Activated B cell treated with CpG ODN at 0.5 μM for 24 hours (primary cell): Measurements from ENCODE around the gene SLC17A1. TPM values are rescaled to one million over a fixed set of nuclear protein-coding genes. Genes with fewer than 3 reads are reported as not detected.

ENCODE experiments used
- ATAC-seq: fragments of 200-7000 bp; cut with Tn5 transposase; one replicate; pipeline ENCODE4 v1.10.0; 2021; ENCODE audit warnings: low read depth, mild to moderate bottlenecking, moderate library complexity
- CTCF ChIA-PET: fragments of 350-600 bp; sonication (Branson Sonifier 250); formaldehyde crosslinking; loops from one replicate; lab custom pipeline; 2021; ENCODE audit warnings: antibody characterized with exemption; lab: Charles Lee
- POLR2A ChIA-PET: fragments of 350-600 bp; sonication (Branson Sonifier 250); formaldehyde crosslinking; loops from one replicate; lab custom pipeline; 2021; ENCODE audit warnings: antibody characterized with exemption; lab: Charles Lee
- DNase-seq: peaks from one replicate; pipeline ENCODE4 v3.0.0; 2022
- H3K27ac Mint-ChIP-seq: one replicate; pipeline ENCODE4 v1.8.0; 2020; ENCODE audit warnings: mixed read lengths
- H3K27me3 Mint-ChIP-seq: one replicate; pipeline ENCODE4 v1.8.0; 2021; ENCODE audit warnings: mixed read lengths
- H3K36me3 Mint-ChIP-seq: one replicate; pipeline ENCODE4 v1.8.0; 2021; ENCODE audit warnings: low read depth, mixed read lengths
- H3K4me1 Mint-ChIP-seq: one replicate; pipeline ENCODE4 v1.8.0; 2021; ENCODE audit warnings: mixed read lengths
- H3K4me3 Mint-ChIP-seq: one replicate; pipeline ENCODE4 v1.8.0; 2020; ENCODE audit warnings: mild to moderate bottlenecking, mixed read lengths
- H3K9me3 Mint-ChIP-seq: one replicate; pipeline ENCODE4 v1.8.0; 2020; ENCODE audit warnings: mixed read lengths
- CTCF ChIP-seq: fragments of 200-600 bp; IDR thresholded peaks from one replicate; pipeline ENCODE4 v1.8.0; 2022; ENCODE audit warnings: antibody characterized with exemption, mild to moderate bottlenecking
- intact Hi-C: fragments of 100-400 bp; cut with micrococcal nuclease; formaldehyde crosslinking; loops from one replicate; pipeline ENCODE4 v1.15.1; 2024
- total RNA-seq: library from RNA; stranded (reverse); gene quantifications from 2 replicates; pipeline ENCODE4 v1.2.3, GENCODE V29; 2022

The SLC17A1 gene
- total RNA-seq, 1 donor from 2014 or later, result not detected

GRCh38 chr6:25844518-25844917 lies 12.7 kb upstream of the SLC17A1 start:
- ChIA-PET POLR2A (no interaction called here), CTCF (no interaction called here)
- ATAC-seq (no peak), DNase-seq (no peak)
- no peak for TF ChIP-seq CTCF
- H3K27me3 Mint-ChIP-seq, result peaks cover 13% of the 10 kb centered on the region
- intact Hi-C loops, result no loop called here
- no peaks in the 10 kb centered on the region for H3K36me3 Mint-ChIP-seq
- H3K4me1 Mint-ChIP-seq, result no peaks in the 10 kb centered on the region
- H3K4me3 Mint-ChIP-seq, result no peak overlapping the region
- H3K27ac Mint-ChIP-seq, result no peak overlapping the region
- peaks cover 3% of the 10 kb centered on the region for H3K9me3 Mint-ChIP-seq

- no peak for ATAC-seq
- no peaks in the 10 kb centered on the region for H3K36me3 Mint-ChIP-seq
Observed at GRCh38 chr6:25842526-25842925, 10.7 kb upstream of the SLC17A1 start.

GRCh38 chr6:25835442-25836283 lies 3.8 kb upstream of the SLC17A1 start:
- Mint-ChIP-seq H3K9me3 (no peaks in the 10 kb centered on the region), H3K4me3 (no peak overlapping the region), H3K4me1 (no peaks in the 10 kb centered on the region), H3K27ac (no peak overlapping the region), H3K27me3 (peaks cover 24% of the 10 kb centered on the region), H3K36me3 (no peaks in the 10 kb centered on the region)
- DNase-seq (no peak), ATAC-seq (no peak)
- ChIA-PET POLR2A (no interaction called here), CTCF (no interaction called here)
- intact Hi-C loops, result no loop called here
- TF ChIP-seq CTCF, result no peak

More at GRCh38 chr6:25842526-25842925, 10.7 kb upstream of the SLC17A1 start:
- DNase-seq, result no peak
- intact Hi-C loops, result no loop called here
- Mint-ChIP-seq H3K9me3 (peaks cover 3% of the 10 kb centered on the region), H3K4me1 (no peaks in the 10 kb centered on the region), H3K27ac (no peak overlapping the region), H3K4me3 (no peak overlapping the region), H3K27me3 (peaks cover 19% of the 10 kb centered on the region)
- ChIA-PET POLR2A (no interaction called here), CTCF (no interaction called here)
- TF ChIP-seq CTCF, result no peak

GRCh38 chr6:25834950-25835349 lies 3.1 kb upstream of the SLC17A1 start:
- ChIA-PET POLR2A (interaction anchor here (0.7 kb wide), 1 partner anchor 70 kb away, joined by 4 read pairs; no protein-coding TSS in a partner anchor), CTCF (no interaction called here)
- Mint-ChIP-seq H3K36me3 (no peaks in the 10 kb centered on the region), H3K27ac (no peak overlapping the region), H3K9me3 (no peaks in the 10 kb centered on the region), H3K27me3 (peaks cover 21% of the 10 kb centered on the region), H3K4me1 (no peaks in the 10 kb centered on the region), H3K4me3 (no peak overlapping the region)
- intact Hi-C loops, result no loop called here
- no peak for DNase-seq
- ATAC-seq, result no peak
- no peak for TF ChIP-seq CTCF

- ChIA-PET POLR2A (no interaction called here), CTCF (no interaction called here)
- Mint-ChIP-seq H3K27ac (no peak overlapping the region), H3K9me3 (no peaks in the 10 kb centered on the region), H3K4me1 (no peaks in the 10 kb centered on the region), H3K36me3 (no peaks in the 10 kb centered on the region), H3K4me3 (no peak overlapping the region), H3K27me3 (peaks cover 14% of the 10 kb centered on the region)
- intact Hi-C loops, result no loop called here
- DNase-seq (no peak), ATAC-seq (no peak)
- no peak for TF ChIP-seq CTCF
Observed at GRCh38 chr6:25833136-25833535, 1.3 kb upstream of the SLC17A1 start.
